HG02885 (cell line): ENCODE measurements around the gene GSTM5.
"Not testable (repeated sequence)": the region's sequence is repeated elsewhere in the genome, so short reads cannot be mapped to it uniquely, and the experiment has no call there.

Experiments used
- ATAC-seq: cut with Tn5 transposase; IDR thresholded peaks from one replicate; pipeline ENCODE4 v1.9.1; 2021; ENCODE audit warnings: mild to moderate bottlenecking; ENCODE audit not compliant: unreplicated experiment, poor library complexity

The GSTM5 gene

DNA sequence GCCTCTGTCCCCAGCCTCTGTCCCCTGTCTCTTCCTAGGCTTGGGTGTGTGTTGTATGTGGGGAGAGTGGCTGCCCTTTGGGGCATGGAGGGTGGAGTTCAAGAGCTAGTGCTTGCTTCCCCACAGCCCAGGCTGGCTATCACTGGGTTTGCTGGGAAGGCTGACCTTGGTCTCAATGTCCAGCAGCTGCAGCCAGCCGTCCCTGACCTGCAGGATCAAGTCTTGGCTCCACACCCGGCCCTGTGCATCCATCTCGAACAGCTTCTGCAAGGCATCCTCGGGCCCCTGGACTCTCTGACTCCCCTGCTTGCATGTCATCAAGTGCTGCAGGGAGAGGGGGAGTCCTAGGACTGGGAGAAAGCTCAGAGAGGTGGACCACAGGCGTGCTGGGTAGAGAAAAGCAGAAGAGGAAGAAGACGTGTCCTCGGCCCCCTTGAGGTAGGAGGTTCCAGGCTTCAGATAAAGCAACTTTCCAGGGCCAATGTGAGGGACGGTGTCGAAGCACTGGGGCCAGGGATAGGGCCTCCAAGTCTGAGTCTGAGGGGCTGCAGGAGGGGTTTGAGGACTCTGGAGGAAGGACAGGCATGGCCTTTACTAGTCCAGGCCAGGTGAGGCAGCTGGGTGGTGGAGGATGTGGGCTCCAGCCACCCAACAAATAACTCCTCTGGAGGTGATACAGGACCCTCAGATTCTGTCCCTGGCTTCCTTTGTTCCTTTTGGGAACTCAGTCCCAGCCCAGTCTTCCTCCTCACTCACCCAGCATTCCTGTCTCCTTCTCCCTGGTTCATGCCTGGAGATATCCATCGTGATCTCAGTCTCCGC lies 47.7 kb downstream of the GSTM5 start:
- no peak for ATAC-seq

DNA sequence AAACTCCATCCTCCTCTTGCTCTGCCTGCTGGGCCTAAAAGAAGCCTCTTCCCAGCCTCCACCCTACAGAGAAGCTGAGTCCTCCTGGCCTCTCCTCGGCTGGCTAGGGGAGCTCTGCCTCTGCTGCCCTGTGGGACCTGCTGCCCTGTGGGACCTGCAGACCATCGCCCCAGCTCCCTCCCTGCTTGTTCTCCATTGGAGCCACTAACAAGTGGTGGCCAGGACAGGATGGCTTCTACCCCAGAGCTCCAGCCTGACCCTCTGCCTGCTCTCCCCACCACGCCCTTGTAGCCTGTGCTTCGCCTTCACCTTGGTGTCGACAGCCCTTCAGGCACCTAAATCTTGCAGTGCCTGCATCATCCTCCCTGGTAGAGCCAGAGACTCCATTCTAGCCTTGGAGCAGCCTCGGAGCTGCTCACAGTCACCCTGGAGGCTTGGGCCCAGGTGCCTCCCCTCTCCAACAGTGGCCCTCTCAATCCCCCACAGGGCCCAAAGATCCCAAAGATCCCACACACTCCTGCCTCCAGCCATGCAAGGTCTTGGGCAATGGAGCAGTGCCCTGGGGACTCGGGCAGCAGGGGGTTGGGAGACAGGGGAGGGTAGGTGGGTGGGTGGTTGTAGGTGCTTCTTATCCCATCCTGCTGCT lies 48.7 kb downstream of the GSTM5 start:
- no peak for ATAC-seq

DNA sequence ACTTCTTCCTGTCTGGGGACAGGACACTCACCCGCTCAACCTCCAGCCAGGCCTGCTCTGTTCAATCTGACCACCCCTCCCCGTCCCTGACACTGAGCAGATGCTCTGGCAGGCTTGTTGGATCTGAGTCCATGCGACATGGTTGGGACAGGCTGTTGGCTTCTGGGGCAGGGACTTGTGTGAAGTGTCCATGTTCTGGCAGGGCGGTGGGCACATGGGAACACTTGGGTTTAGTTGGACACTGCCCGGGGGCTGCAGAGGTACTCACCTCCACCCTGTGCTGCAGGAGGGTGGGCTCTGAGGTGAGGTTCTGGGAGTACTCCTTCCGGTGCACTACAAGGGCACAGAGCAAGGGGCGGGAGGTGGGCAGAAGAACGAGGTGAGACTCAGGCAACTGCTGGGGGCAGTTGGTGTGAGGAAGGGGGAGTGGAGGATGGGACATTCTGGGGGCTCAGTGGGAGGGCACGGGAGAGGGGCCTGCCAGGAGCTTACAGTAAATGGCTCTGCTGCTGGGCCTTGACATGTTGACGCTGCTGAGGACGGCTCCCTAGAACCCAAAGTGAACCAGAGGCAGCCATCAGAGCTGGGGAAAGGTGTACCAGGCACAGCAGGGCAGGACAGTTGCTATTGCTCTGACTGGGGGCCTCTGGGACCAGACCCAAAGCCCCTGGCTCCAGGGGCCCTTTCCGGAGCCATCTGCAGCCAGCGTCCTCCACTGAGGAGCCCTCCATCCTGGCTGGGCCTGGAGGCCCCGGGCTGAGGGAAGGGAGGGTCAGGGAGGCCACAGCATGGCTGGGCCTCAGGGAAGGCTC lies 49.4 kb downstream of the GSTM5 start:
- no peak for ATAC-seq

DNA sequence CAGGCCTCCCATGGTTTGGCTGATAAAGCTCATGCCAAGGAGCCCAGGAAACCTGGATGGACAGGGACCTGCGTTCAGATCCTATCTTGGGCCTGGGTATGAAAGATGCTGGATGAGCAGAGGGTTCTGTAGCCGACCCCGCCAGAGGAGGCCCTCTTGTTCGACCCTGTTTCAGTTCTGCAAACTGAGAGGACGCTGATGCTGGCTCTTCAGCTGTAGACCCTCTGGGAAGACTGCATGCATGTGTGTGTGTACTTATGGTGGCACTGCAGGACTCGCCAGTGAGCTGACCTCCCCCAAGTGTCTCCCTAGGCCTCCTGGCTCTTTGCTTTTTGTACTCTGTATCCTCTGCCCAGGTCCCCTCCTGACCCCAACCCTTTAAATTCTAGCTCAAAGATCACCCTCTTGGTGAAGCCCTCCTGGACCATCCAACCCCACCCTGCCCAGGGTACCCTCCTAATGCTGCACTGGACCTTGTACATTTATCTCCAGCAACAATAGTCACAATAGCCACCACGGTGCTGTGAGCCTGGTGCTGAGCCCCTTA lies 50.1 kb downstream of the GSTM5 start:
- no peak for ATAC-seq

- no peak for ATAC-seq
Observed at GRCh38 chr1:109762821-109763645, 51.0 kb downstream of the GSTM5 start.

DNA sequence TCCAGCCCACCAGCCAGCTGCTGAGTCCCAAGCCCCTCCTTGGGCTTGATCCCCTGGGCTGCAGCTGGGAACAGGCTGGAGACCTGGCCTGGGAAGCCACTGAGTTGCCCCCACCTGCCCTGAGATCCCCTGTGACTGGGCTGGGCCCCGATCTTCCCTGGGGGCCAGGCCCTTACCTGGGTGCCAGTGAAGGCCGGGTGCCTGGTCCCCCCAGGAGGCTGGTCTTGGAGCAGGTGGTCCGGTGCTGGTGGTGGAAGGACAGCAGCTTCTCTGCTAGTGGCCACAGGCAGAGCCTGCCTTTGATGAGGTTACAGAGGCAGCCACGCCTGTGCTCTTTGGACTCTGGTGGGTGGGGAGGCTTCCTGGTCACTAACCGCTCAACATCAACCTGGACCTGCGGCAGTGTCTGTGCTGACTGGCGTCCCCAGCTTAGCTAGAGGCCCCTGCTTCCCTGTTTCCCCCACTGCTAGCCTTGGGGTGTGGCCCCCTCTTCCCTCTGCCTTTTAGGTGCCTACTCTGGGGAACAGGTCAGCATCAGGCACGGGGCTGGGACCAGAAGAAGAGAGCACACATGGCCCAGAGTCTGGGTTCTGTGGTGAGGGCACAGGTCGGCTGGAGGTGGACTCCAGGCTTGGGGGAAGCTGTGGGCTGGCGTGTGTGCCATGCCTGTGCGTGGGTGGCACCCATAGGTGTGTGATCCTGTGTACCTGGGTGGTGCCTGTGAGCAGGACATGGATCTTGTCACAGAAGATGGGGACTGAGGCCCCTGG lies 51.8 kb downstream of the GSTM5 start, which contains the start of gene EPS8L3:
EPS8L3 (minus strand) TSS at position 278 of the 770 bp plus-strand sequence. CDS start 2,174 bp downstream, outside the sequence.
- ATAC-seq = no peak

GRCh38 chr1:109764561-109765482 lies 52.8 kb downstream of the GSTM5 start:
- no peak for ATAC-seq

GRCh38 chr1:109765483-109765815 lies 53.4 kb downstream of the GSTM5 start:
- no peak for ATAC-seq

DNA sequence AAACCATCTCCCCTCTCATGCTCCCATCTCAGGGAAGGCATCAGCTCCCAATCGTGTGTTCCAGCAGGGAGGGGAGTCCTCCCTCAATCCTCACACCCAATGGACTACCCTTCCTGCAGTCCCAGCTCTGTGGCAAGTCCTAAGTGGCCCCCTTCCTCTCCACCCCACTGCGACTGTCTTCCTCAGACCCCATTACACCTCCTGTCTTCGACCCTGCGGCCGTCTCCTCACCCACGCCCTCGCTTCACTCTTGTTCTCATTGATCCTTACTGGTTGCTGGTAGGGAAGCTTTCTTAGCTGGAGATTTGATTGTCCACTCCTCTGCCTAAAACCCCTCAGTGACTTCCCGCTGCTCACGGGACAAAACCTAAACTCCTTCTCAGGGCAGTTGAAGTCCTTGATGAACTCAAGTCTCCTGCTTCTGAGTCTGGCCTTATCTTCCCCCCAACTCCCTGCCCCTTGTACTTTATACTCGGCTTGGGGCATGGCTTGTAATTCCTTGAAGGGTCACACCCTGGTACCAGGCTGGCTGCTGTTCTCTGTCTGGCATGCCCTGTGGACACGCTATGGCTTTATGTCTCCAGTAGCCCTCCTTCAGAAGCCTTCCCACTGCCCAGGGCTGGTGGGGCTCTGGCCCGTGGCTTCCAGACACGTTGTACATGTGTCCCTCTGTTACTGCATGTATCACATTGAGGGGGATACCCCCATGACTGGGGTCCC lies 54.0 kb downstream of the GSTM5 start:
- no peak for ATAC-seq

- not testable (repeated sequence) for ATAC-seq
Observed at GRCh38 chr1:109766991-109767636, 55.1 kb downstream of the GSTM5 start.
